Fibroblast of skin of abdomen (primary cell): ENCODE data around the gene XPR1.

Experiments
- DNase-seq: peaks from one replicate; pipeline ENCODE4 v3.0.0-alpha.2; 2013

The XPR1 gene

GRCh38 chr1:180615493-180616290 is 16.1 kb upstream of the XPR1 start:
- no peak for DNase-seq

GRCh38 chr1:180616439-180616838 is 15.4 kb upstream of the XPR1 start:
- no peak for DNase-seq

- no peak for DNase-seq
These were observed 13.9 kb upstream of the XPR1 start for GRCh38 chr1:180617774-180618395.

DNA sequence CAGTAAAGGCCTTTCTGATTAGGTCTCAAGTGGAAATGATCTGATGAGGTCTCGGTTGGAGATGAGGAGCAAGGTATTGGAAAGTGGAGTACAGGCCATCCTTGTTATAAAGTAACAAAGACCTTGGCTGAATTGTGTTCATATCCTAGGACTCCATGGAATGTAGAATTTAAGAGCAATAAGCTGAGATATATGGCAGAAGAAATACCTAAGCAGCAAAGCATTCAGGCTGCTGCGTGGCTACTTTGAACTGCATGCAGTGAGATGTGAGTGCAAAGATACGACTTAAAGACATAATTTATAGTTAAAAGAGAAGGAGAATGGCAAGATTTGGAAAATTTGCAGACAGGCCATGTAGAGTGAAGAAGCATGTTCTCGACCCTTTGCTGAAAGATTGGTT is 11.2 kb upstream of the XPR1 start:
- peak; percentile 22 for DNase-seq

GRCh38 chr1:180622658-180623508 is 8.9 kb upstream of the XPR1 start:
- DNase-seq: no peak

- DNase-seq: peak; percentile 35
These were observed 8.1 kb upstream of the XPR1 start for GRCh38 chr1:180623579-180624347.

DNA sequence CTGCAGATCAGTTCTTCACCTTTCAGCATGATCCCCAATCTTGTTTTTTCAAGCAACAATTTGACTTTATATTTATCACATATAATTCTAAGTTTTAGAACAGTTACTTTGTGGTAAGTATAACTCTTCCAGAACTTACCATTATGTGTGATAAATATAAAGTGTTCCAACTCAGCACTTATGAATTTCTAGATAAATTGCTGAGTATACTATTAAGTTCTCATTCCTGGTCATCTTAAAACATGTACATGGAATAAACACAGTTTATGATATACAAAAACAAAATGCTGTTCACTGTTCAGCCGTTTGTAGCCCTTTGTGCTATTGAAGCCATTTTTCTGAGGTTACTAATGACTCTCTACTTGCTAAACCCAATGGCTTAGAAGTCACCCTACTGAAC is 5.1 kb upstream of the XPR1 start:
- no peak for DNase-seq

DNA sequence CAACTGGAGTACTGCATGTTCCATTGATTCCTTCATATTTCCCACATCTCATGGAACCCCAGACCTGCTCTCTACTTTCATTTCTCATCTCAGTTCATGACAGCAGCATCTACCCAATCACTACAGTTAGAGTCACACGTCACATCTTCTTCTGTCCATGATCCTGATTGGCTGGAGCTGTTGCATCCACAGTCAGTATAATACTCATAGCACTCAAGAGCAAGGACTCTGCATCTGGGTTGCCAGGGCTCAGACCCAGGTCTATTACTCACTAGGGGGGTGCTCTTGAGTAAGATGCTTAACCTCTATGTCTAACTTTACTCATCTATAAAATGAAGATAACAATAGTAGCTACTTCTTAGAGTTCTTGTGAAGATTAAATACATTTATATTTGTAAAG is 4.4 kb upstream of the XPR1 start:
- no peak for DNase-seq

DNA sequence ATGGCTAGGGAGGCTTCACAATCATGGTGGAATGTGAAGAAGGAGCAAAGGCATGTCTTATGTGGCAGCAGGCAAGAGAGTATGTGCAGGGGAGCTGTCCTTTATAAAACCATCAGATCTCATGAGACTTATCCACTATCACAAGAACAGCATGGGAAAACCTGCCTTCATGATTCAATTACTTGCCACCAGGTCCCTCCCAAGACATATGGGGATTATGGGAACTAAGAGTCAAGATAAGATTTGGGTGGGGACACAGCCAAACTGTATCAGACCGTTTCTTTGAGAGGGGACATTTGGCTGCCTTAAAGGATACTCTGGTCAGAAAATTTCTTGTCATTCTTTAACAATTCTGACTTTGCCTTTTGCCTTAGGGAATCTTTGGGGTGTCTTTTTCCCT is 3.2 kb upstream of the XPR1 start:
- DNase-seq: no peak

DNA sequence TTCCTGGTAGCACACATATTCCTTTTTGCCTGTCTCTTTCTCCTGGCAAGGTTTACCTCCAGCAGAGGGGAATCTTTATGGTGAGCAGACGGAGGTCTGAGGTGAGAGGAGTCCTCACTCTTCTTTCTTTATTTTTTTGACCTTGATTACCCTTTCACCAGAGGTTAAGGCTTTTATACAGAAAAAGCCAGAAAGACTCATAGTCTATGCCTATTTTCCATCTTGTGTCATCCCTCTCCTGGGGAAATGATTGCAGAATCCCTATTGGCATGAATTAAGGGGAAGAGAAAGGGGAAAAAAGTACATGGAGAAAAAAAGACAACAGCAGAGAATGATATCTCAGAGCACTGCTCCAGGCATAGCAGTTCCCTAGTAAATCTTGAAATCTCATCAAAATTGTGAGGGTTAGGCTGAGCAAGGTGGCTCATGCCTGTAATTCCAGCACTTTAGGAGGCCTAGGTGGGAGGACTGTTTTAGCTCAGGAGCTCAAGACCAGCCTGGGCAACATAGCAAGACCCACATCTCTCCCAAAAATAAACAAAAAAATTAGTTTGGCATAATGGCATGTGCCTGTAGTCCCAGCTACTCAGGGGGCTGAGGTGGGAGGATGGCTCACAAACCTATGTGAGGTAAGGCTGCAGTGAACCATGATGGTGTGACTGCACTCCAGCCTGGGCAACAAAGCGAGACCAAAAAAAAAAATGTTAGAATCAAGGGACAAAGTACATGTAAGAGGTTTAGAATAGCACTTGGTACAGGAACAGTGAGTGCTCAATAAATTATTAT is 1.2 kb upstream of the XPR1 start:
- no peak for DNase-seq

GRCh38 chr1:180631194-180631765 is 542 bp upstream of the XPR1 start:
- no peak for DNase-seq

- DNase-seq: peak; percentile 26
These were observed 669 bp downstream of the XPR1 start for GRCh38 chr1:180632326-180633056.

- DNase-seq: peak; percentile 68
These were observed 1.5 kb downstream of the XPR1 start for GRCh38 chr1:180633057-180634056.

DNA sequence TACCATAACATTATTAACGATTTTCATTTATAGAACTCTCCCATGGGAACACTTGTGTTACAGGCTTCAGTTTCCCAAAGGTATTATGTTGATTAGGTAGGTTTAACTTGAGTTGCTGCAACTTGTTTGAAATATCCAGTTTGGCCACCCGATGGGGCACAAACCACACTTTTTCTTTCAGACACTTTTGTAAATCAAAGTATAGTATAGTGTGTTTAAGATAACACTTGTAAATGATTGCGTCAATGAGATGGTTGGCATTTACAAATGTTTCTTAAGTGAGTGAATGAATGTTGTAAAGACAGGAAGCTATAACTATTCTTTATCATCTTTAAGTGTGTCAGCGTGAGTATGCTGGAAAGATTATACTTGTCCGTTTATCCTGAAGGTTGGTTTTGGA is 4.3 kb downstream of the XPR1 start:
- no peak for DNase-seq

GRCh38 chr1:180639871-180640270 is 8.0 kb downstream of the XPR1 start:
- no peak for DNase-seq

GRCh38 chr1:180640531-180640949 is 8.7 kb downstream of the XPR1 start:
- no peak for DNase-seq

DNA sequence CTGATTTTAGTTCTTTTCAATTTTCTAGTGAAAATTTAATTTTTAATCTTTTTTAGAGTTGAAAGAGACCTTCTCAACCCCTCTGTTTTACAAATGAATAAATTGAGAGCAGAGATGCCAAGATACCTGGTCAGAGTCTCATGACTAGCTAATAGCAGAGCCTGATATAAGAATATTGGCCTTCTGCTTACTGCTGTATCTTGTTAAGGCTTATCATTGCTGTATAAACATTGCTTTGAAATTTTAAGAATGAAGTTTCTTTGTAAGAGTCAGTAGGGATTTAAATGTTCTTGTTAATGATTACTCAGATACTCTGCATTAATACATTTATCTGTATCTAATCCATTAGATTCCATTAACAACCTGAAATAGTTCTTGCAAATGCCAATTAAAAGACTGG is 9.8 kb downstream of the XPR1 start:
- DNase-seq: no peak

GRCh38 chr1:180642781-180643180 is 11.0 kb downstream of the XPR1 start:
- no peak for DNase-seq

- DNase-seq: peak; percentile 8
These were observed 11.9 kb downstream of the XPR1 start for GRCh38 chr1:180643693-180644092.
